Measurements from ENCODE around the gene UGT2B7. TPM values are rescaled to one million over a fixed set of nuclear protein-coding genes. Genes with fewer than 3 reads are reported as not detected.

UGT2B7 gene
- total RNA-seq, 1 donor from 2014 or later: 1.1 TPM

DNA sequence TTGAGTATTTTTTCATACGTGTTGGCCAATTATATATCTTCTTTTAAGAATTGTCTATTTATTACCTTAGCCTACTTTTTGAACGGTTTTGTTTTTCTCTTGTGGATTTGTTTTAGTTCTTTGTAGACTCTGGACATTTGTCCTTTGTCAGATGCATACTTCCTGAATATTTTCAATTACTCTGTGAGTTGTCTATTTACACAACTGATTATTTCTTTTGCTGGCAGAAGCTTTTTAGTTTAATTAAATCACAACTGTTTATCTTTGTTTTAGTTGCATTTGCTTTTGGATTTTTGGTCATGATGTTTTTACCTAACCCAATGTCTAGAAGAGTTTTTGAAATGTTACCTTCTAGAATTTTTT lies 19.6 kb downstream of the UGT2B7 start:
- no peak for DNase-seq (ENCODE audit: low spot score, unreplicated experiment)
- Mint-ChIP-seq H3K4me3 (ENCODE audit: low read depth) (no peak overlapping the region), H3K9me3 (ENCODE audit: low read depth) (peaks cover 34% of the 10 kb centered on the region), H3K4me1 (ENCODE audit: low read depth) (peaks cover 10% of the 10 kb centered on the region), H3K27ac (no peak overlapping the region), H3K27me3 (no peaks in the 10 kb centered on the region), H3K36me3 (ENCODE audit: insufficient read depth) (peaks cover 19% of the 10 kb centered on the region)
- TF ChIP-seq, protein P1, sequence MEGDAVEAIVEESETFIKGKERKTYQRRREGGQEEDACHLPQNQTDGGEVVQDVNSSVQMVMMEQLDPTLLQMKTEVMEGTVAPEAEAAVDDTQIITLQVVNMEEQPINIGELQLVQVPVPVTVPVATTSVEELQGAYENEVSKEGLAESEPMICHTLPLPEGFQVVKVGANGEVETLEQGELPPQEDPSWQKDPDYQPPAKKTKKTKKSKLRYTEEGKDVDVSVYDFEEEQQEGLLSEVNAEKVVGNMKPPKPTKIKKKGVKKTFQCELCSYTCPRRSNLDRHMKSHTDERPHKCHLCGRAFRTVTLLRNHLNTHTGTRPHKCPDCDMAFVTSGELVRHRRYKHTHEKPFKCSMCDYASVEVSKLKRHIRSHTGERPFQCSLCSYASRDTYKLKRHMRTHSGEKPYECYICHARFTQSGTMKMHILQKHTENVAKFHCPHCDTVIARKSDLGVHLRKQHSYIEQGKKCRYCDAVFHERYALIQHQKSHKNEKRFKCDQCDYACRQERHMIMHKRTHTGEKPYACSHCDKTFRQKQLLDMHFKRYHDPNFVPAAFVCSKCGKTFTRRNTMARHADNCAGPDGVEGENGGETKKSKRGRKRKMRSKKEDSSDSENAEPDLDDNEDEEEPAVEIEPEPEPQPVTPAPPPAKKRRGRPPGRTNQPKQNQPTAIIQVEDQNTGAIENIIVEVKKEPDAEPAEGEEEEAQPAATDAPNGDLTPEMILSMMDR (IDR thresholded peaks at IDR 0.05; ENCODE audit: unreplicated experiment): no peak

DNA sequence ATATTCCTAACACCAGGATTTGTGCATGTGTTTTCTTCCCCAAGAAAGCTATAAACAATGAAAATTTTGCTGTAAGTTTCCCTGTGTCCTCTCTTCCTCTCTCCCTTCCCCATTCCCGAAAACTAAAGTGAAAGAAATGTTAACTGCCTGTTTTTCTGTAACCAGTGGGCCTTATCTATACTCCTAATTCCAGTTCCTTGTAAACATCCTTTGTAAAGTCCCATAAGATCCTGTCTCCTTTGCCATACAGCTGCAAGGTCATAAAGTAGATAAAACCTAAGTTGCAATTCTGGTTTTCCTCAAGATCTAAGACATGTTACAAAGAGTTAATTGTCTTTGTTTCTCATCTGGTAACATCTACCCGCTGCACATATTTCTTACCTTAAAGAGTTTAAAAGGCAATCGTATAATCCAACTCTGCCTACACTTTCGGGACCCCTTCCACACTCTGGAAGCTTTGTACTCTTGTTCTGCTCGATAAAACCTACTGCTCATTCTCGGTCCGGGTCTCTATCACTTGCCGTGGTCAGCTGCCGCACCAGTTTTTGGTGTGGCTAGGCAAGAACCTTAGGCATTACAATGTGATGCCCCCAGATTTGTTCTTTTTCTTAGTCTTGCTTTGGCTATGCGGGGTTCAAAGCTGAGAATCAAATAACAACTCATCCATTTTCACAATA lies 20.5 kb downstream of the UGT2B7 start:
- no peaks in the 10 kb centered on the region for H3K27me3 Mint-ChIP-seq
- no peak for DNase-seq (ENCODE audit: low spot score, unreplicated experiment)
- peaks cover 28% of the 10 kb centered on the region for H3K9me3 Mint-ChIP-seq (ENCODE audit: low read depth)
- H3K36me3 Mint-ChIP-seq (ENCODE audit: insufficient read depth): peaks cover 16% of the 10 kb centered on the region
- TF ChIP-seq, protein P1 (IDR thresholded peaks at IDR 0.05; ENCODE audit: unreplicated experiment): no peak
- no peak overlapping the region for H3K4me3 Mint-ChIP-seq (ENCODE audit: low read depth)
- H3K4me1 Mint-ChIP-seq (ENCODE audit: low read depth): peaks cover 10% of the 10 kb centered on the region
- peak overlapping the region; percentile 75 for H3K27ac Mint-ChIP-seq

DNA sequence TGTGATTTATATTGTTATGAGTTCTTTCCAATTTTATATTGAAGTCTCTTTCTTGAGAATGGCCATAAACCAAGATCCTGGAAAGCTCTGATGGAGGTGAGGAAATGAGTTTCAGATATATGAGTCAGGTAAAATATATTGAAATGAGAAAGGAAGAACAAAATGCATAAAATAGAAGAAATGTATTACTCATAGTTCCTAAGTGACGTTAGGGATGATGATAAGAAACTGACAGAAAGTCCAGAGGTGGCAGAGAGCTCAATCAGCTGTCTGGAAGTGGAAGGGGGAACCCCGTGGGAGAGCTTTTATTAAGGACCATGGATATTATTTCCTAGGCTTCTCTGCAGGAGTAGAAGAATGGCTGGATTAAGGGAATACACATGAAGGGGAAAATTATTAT lies 24.6 kb downstream of the UGT2B7 start:
- Mint-ChIP-seq H3K4me3 (ENCODE audit: low read depth) (no peak overlapping the region), H3K36me3 (ENCODE audit: insufficient read depth) (peaks cover 22% of the 10 kb centered on the region), H3K4me1 (ENCODE audit: low read depth) (peaks cover 10% of the 10 kb centered on the region), H3K27me3 (no peaks in the 10 kb centered on the region), H3K27ac (no peak overlapping the region), H3K9me3 (ENCODE audit: low read depth) (peaks cover 35% of the 10 kb centered on the region)
- TF ChIP-seq, protein P1 (IDR thresholded peaks at IDR 0.05; ENCODE audit: unreplicated experiment): no peak
- DNase-seq (ENCODE audit: low spot score, unreplicated experiment): no peak

DNA sequence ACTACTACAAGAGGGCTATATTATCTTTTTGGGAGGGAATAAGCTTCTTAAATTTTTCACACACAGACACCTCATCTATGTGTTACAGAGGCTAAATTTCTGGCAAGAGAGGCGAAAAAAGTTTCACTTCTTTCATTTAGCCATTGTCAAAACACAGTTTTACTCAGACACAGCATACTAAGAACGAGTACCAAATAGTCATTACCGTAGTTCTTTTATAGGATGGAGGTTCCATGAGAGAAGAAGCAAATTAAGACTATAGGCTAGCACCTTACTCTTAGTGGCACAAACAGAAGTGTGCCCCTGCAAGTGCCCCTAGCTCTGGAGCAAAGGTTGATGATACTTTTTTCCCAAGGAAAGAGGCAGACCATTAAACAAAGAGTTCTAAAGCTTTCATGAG lies 26.2 kb downstream of the UGT2B7 start:
- Mint-ChIP-seq H3K9me3 (ENCODE audit: low read depth) (peaks cover 24% of the 10 kb centered on the region), H3K4me1 (ENCODE audit: low read depth) (no peaks in the 10 kb centered on the region), H3K27me3 (no peaks in the 10 kb centered on the region), H3K36me3 (ENCODE audit: insufficient read depth) (peaks cover 13% of the 10 kb centered on the region), H3K27ac (no peak overlapping the region), H3K4me3 (ENCODE audit: low read depth) (no peak overlapping the region)
- no peak for DNase-seq (ENCODE audit: low spot score, unreplicated experiment)
- TF ChIP-seq, protein P1 (IDR thresholded peaks at IDR 0.05; ENCODE audit: unreplicated experiment): no peak

DNA sequence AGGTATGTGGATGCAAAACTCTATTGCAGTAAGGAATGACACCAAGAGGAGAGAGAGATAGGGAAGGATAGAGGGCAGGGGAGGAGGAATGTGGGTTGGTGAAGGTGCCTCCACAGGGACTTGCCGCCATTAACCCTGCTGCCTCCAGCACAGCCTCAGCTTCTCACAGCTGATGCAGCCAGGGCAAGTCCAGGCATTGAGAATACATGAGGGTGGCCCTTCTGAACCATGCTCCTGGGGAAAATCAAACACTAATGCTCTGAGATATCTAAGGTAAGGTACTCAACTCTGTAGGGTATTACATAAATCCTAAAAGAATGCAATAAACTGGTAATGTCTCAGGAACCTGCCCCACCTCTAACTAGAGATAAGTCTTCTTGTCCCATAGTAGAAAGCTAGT lies 28.7 kb downstream of the UGT2B7 start:
- Mint-ChIP-seq H3K36me3 (ENCODE audit: insufficient read depth) (peaks cover 11% of the 10 kb centered on the region), H3K27ac (no peak overlapping the region), H3K9me3 (ENCODE audit: low read depth) (peaks cover 24% of the 10 kb centered on the region), H3K27me3 (no peaks in the 10 kb centered on the region), H3K4me3 (ENCODE audit: low read depth) (no peak overlapping the region), H3K4me1 (ENCODE audit: low read depth) (no peaks in the 10 kb centered on the region)
- TF ChIP-seq, protein P1 (IDR thresholded peaks at IDR 0.05; ENCODE audit: unreplicated experiment): no peak
- no peak for DNase-seq (ENCODE audit: low spot score, unreplicated experiment)
